AG04450 (cell line): Measurements from ENCODE around the gene ELAPOR2. TPM values are rescaled to one million over a fixed set of nuclear protein-coding genes. Genes with fewer than 3 reads are reported as not detected.

Source experiments
- CTCF ChIA-PET: fragments of 300-600, 350-600 bp; formaldehyde crosslinking; extraction: SDS; loops from one replicate; lab custom pipeline; 2022; ENCODE audit warnings: antibody characterized with exemption, inconsistent platforms; lab: Charles Lee
- POLR2A ChIA-PET: fragments of 350-600 bp; formaldehyde crosslinking; extraction: SDS; loops from one replicate; lab custom pipeline; 2021; ENCODE audit warnings: antibody characterized with exemption, inconsistent platforms; lab: Yijun Ruan, JAX
- DNase-seq: peaks from one replicate; pipeline ENCODE4 v3.0.0-alpha.2; 2011; ENCODE audit warnings: low read depth, low spot score
- H3K27ac ChIP-seq: one replicate; pipeline ENCODE4 v1.5.1; 2012; ENCODE audit warnings: low read depth, low read length, control low read depth
- H3K27me3 ChIP-seq: one replicate; pipeline ENCODE4 v1.6.0; 2012; ENCODE audit warnings: low read length; ENCODE audit not compliant: control insufficient read depth, insufficient read depth
- H3K4me3 ChIP-seq: 2 replicates; pipeline ENCODE4 v1.5.1; 2011; ENCODE audit warnings: mild to moderate bottlenecking, low read depth, low read length, control low read depth
- H3K9me3 ChIP-seq: 2 replicates; pipeline ENCODE4 v1.5.1; 2012; ENCODE audit warnings: low read length; ENCODE audit not compliant: control insufficient read depth, insufficient read depth
- polyA plus RNA-seq: library from polyadenylated mRNA; depleted of rRNA; stranded (reverse); fragments of >200 nt; gene quantifications from 2 replicates; pipeline ENCODE4 v1.2.3, GENCODE V29; 2011
- TF ChIP-seq, protein P1 (sequence below): IDR thresholded peaks from 2 replicates; pipeline ENCODE4 v1.5.1; 2011; ENCODE audit warnings: low read depth, low read length, control low read depth, inconsistent platforms

Gene ELAPOR2
- polyA plus RNA-seq, 1 experiment = 3.9 TPM

DNA sequence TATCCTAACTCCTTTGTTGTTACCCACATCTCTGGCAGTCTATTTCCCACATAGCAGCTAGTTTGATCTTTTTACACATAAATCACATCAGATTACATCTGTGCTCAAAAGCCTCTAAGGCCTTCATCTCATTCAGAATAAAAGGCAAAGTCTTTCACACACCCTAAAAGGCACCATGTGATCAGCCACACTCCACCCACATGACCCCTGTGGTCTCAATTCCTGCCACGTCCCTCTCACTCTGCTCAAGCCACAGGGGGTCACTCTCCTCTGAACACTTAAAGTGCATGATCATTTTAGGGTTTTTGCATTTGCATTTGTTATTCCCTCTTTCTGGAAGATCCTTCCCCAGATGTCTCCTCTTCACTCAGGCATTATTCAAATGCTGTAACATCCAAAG is 30.8 kb downstream of the ELAPOR2 start:
- Histone ChIP-seq H3K9me3 (no peaks in the 10 kb centered on the region), H3K27ac (no peak overlapping the region), H3K27me3 (no peaks in the 10 kb centered on the region), H3K4me3 (no peak overlapping the region)
- POLR2A ChIA-PET = no interaction called here
- no peak for DNase-seq
- TF ChIP-seq, protein P1, sequence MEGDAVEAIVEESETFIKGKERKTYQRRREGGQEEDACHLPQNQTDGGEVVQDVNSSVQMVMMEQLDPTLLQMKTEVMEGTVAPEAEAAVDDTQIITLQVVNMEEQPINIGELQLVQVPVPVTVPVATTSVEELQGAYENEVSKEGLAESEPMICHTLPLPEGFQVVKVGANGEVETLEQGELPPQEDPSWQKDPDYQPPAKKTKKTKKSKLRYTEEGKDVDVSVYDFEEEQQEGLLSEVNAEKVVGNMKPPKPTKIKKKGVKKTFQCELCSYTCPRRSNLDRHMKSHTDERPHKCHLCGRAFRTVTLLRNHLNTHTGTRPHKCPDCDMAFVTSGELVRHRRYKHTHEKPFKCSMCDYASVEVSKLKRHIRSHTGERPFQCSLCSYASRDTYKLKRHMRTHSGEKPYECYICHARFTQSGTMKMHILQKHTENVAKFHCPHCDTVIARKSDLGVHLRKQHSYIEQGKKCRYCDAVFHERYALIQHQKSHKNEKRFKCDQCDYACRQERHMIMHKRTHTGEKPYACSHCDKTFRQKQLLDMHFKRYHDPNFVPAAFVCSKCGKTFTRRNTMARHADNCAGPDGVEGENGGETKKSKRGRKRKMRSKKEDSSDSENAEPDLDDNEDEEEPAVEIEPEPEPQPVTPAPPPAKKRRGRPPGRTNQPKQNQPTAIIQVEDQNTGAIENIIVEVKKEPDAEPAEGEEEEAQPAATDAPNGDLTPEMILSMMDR = no peak
- CTCF ChIA-PET = no interaction called here

DNA sequence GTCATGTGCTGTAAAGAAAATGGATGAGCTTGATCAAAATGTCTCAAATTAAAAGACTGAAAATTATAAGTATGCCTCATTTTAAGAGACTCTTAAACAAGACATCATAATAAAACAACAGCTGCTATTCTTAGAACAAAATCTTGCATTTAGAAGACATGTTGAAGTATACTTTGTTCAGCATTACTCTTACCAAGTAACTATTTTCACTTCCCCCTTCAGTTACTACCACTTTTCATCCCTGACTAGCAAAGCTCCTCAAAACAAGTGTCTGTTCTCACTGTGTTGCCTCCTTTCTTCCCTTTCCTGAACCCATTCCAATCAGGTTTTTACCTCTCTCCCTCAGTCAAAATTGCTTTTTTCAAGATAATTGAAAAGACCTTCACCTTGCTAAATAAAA is 31.6 kb downstream of the ELAPOR2 start:
- Histone ChIP-seq H3K9me3 (no peaks in the 10 kb centered on the region), H3K27me3 (no peaks in the 10 kb centered on the region), H3K27ac (no peak overlapping the region), H3K4me3 (no peak overlapping the region)
- TF ChIP-seq, protein P1 = no peak
- CTCF ChIA-PET = no interaction called here
- DNase-seq = no peak
- POLR2A ChIA-PET = no interaction called here

DNA sequence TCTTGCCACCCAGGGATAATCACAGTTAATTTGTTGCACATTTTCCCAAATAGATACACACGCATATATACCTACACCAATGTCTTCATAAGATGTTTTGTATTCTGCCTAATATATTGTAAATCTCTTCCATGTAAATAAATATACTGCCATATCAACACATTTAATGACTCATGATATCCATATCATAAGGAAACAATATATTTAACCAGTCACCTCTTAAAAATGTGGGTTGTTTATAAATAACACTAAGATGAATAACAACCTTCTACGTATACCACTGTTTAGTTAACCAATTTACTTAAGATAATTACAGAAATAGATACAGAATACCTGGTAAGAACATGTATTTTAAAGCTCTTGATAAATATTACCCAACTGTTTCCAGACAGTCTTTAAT is 38.2 kb downstream of the ELAPOR2 start:
- CTCF ChIA-PET = no interaction called here
- Histone ChIP-seq H3K27ac (no peak overlapping the region), H3K27me3 (no peaks in the 10 kb centered on the region), H3K4me3 (no peak overlapping the region), H3K9me3 (no peaks in the 10 kb centered on the region)
- POLR2A ChIA-PET = no interaction called here
- TF ChIP-seq, protein P1 = no peak
- DNase-seq = no peak

DNA sequence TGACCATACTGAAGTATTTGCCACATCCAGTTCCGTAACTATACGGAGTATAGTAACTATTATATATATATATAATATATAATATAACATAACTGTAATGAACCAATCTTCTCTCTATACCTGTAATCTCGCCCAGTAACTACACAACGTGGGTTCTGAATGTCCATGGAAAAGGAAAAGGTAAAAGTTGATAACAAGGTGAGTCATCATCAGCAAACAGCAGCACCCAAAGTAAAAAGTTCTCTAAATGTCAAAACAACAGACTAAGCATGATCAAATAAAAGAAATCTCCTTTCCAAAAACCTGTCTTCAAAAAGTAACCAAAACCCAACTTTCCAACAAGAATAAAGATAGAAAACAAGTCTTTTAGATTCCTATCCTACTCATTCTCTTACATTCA is 42.8 kb downstream of the ELAPOR2 start:
- Histone ChIP-seq H3K4me3 (no peak overlapping the region), H3K9me3 (no peaks in the 10 kb centered on the region), H3K27ac (no peak overlapping the region), H3K27me3 (no peaks in the 10 kb centered on the region)
- DNase-seq = no peak
- POLR2A ChIA-PET = no interaction called here
- CTCF ChIA-PET = no interaction called here
- TF ChIP-seq, protein P1 = no peak

DNA sequence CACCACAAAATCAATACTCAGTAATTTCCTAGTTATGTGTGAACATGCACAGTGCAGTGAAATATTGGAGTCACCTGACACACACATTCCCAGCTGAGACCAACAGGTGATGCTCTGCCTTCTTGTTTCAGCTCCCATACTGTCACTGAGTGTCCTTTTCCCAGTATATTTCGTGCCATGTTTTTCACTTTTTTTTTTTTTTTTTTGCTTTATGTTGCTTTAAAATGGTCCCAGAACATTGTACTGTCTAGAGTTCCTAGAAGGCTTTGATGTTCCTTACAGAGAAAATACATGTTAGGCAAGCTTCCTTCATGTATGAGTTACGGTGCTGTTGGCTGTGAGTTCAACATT is 45.6 kb downstream of the ELAPOR2 start:
- H3K4me3 ChIP-seq = no peak overlapping the region
- CTCF ChIA-PET = no interaction called here

More for the DNA sequence above, 45.6 kb downstream of the ELAPOR2 start:
- TF ChIP-seq, protein P1 = no peak
- H3K9me3 ChIP-seq = no peaks in the 10 kb centered on the region
- POLR2A ChIA-PET = no interaction called here
- H3K27me3 ChIP-seq = no peaks in the 10 kb centered on the region
- DNase-seq = no peak
- no peak overlapping the region for H3K27ac ChIP-seq
